C4-2B (cell line): Measurements from ENCODE around the gene NPC1.

ENCODE experiments used
- H3K27ac ChIP-seq: fragments of 450-650 bp; 2 replicates; pipeline ENCODE4 v1.5.1; 2017
- CTCF ChIP-seq: fragments of 450-650 bp; conservative IDR thresholded peaks from 2 replicates; pipeline ENCODE4 v1.5.1; 2017; ENCODE audit warnings: mild to moderate bottlenecking
- ZFX ChIP-seq: fragments of 450-650 bp; IDR thresholded peaks from 2 replicates; pipeline ENCODE4 v1.6.1; 2017

The NPC1 gene

GRCh38 chr18:23586249-23587196 lies at the start of gene NPC1:
TSS of gene NPC1 (minus strand) at chr18:23586506. CDS start at chr18:23586343, 163 bp downstream.
- peak; percentile 96 for TF ChIP-seq CTCF
- TF ChIP-seq ZFX: peak; percentile 69; the same call in 1 of the 2 replicates
- peak within 1 kb of the TSS; percentile 92 for H3K27ac ChIP-seq

DNA sequence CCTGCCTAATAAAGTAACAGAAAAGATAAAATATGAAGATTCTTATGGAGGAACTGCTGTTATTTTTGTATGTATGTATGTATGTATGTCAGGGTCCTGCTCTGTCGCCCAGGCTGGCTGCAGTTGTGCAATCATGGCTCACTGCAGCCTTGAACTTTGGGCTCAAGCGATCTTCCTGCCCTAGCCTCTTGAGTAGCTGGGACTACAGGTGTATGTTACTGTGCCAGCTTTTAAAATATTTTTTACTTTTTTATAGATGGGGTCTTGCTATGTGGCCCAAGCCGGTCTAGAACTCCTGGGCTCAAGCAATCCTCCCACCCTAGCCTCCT lies 49.7 kb upstream of the NPC1 start:
- no peak for TF ChIP-seq ZFX
- H3K27ac ChIP-seq: no peak overlapping the region

- H3K27ac ChIP-seq: no peak overlapping the region
- TF ChIP-seq ZFX (no peak), CTCF (no peak)
These were observed 49.2 kb upstream of the NPC1 start for GRCh38 chr18:23635283-23636070.

- no peak overlapping the region for H3K27ac ChIP-seq
- TF ChIP-seq ZFX (no peak), CTCF (no peak)
These were observed 48.4 kb upstream of the NPC1 start for GRCh38 chr18:23634692-23635091.

DNA sequence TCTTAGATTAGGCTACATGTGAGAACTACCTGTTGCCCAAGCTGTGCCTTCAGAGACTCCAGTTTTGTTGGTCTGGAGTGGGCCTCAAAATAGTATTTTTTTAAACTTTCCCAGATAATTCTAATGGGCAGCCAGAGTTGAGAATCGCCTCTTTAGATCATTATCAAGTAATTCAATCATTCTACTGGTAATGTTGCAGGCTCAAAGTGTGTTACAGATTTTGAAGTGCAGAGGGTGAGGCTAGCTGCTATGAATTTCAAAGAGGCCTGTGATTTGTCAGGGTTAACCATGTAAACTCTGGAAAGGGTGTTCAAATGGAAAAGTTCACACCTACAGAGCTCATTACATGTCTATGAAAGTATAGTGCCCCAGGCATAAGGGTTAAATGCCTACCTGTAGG lies 46.3 kb upstream of the NPC1 start:
- H3K27ac ChIP-seq: no peak overlapping the region
- TF ChIP-seq CTCF: no peak
- no peak for TF ChIP-seq ZFX

- no peak for TF ChIP-seq ZFX
- H3K27ac ChIP-seq: peak overlapping the region; percentile 21; the same call in 1 of the 2 replicates
These were observed 45.4 kb upstream of the NPC1 start for GRCh38 chr18:23631746-23632145.

- peak overlapping the region; percentile 33; the same call in 1 of the 2 replicates for H3K27ac ChIP-seq
- TF ChIP-seq CTCF (no peak), ZFX (no peak)
These were observed 45.0 kb upstream of the NPC1 start for GRCh38 chr18:23631312-23631711.

GRCh38 chr18:23629444-23629946 lies 43.2 kb upstream of the NPC1 start:
- no peak for TF ChIP-seq ZFX
- TF ChIP-seq CTCF: no peak
- H3K27ac ChIP-seq: peak overlapping the region; percentile 91
